ENCODE measurements around the gene ZNF791.
"Not testable (repeated sequence)": the region's sequence is repeated elsewhere in the genome, so short reads cannot be mapped to it uniquely, and the experiment has no call there.

ZNF791 gene

DNA sequence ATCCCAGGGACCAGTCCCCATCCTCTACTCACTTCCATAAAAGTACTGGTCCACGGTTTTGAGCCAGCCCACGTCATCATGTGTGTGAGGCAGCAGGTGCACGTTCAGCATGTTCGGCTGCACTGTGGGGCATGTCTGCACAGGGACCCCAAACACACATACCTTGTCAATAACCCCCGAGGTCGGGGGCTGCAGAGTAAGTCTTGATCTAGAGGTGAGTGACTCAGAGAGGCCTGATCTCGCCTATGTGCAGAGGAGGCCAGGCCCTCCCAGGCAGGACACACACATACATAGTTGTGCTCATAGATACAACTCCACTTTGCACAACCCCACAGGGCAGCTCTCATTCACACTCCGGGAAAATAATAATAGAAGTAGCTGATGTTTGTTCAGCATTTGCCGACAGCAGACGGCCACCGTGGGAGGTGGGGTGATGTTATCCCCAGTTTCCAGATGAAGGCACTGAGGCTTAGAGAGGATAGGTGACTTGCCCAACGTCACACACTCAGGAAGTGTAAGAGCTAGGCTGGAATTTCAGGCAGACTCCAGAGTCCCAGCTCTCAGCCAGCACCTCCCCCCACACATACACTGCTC, 55.0 kb downstream of the ZNF791 start:
- DNase-seq, result no peak

DNA sequence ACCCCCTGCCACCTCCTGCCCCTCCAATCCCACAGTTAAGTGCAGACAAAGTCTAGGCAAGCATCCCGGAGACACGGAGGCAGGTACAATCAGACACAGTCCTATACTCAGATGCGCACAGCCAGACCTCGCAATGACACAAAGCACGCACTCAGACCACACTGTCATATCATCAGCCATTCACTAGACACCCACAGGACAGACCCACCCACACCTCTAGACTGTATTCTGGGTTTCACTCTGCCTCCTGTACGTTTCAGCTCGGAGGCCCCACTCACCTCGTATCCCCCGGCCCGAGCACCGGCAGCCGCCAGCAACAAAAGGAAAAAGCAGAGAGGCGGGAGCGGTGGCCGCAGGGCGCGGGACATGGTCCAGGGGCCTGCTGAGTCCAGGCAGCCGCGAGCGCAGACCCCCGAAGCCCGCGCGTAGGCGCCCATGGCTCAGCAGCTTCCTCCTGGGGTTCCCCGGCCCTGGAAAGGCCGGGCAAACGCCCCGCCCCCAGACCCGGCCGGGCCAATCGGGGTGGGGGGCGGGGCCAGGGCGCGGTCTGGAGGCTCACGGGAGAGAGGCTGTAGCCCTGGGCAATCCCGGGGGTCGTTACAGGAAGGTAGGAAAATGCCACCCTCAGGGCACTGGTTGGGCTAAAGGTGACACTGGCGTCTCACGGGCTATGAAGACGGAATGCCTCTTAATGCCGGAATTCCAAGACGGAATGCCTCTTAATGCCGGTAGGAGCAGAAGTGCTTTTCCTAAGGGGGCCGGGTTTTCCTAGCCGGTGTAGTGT, 55.7 kb downstream of the ZNF791 start, which contains the start of the genes MAN2B1 and WDR83:
TSS of gene MAN2B1 (minus strand) at position 478 of the 784 bp plus-strand sequence. CDS start at position 437, 41 bp downstream.
TSS of gene WDR83 (plus strand) at position 543 of the 784 bp plus-strand sequence. CDS start 2,984 bp downstream, outside the sequence.
- peak in 56 of 58 donors; percentile 15 to 77 (median 56) for DNase-seq

DNA sequence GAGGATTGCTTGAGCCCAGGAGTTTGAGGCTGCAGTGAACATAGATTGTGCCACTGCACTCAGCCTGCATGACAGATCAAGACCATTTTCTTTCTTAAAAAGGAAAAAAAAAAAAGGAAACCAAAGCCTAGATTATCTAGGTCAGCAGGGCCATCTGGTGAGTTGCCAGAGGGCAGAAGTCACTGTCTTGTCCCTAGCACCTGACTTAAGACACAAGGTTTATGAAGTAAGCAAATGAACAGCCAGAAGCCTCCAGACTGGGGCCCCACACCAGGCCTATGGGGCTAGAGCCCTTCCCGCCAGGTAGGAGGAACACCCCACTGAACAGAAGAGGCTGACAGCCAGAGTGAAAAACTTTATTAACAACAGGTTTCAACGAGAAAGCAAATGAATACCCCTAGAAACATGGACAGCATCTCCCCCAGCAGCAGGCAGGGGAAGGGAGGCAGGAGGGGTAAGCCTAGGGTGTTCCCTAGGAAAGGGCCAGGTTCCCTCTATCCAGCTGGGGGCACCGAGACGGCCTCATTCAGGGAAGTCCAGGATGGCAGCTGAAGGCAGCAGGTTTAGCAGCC, 57.1 kb downstream of the ZNF791 start:
- DNase-seq, result no peak

DNA sequence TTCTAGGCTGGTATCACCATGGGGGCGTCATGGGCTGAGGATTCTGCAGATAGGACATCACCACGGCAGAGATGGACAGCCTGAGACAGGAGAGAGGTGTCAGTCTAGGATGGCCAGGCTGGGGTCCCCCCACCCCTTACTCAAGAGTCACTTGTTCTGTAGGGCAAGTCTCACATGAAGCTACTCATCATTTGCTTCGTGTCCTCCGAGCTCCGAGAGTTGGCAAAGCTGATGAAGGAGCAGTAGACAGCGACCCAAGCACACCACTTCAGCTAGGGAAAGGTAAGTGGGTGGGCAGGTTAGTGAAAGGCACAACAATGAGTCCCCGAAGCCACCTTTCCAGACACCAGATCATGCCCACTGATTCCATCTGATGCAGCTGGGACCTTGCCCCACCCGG, 57.6 kb downstream of the ZNF791 start:
- no peak for DNase-seq

DNA sequence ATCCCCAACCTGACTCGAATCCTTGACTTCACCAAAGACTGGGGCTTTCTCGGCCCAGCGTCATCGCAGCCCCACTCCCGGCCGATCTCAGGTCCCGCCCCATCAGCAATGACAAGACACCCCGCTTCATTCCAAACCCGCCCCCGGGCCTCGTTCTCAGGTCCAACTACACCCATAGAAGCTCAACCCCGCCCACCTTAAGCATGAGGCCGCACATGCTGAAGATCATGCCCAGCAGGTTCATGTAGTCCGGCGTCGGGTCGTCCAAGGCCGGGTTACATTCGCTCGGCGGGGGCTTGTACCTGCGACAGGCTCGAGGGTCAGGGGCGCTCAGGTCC, 58.2 kb downstream of the ZNF791 start:
- peak in 33 of 58 donors; percentile 28 to 75 (median 65) for DNase-seq

DNA sequence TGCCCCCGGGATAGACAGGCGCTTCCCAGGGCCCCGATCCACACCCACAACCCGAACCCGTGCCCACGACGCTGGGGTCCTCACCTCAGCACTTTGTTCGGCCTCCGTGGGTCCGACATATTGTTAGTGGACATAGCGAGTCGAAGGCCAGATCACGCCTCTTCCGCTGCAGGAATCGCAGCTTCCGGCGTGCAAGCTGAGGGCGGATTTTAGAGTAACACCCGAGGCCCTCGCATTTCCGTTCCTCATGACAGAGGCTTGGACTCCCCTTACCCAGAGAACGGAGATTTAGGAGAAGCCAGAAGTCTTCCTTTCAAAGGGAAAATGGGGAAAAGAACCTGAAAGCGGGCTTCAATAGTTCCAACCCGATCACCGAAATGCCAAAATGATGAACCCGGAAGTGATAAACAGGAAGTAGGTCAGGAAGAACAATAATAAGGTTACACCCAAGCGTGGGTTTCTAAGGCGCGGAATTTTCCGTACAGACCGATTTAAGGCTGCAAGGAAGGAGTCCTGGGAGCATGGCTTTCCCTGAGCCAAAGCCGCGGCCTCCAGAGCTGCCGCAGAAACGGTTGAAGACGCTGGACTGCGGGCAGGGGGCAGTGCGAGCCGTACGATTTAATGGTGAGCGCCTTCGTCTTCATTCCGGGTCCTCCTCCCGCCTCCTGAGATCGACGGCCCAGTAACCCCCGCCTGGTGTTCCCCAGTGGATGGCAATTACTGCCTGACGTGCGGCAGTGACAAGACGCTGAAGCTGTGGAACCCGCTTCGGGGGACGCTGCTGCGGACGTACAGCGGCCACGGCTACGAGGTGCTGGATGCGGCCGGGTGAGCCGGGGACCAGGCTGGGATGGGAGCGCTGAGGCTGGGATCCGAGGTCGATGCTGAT, 58.8 kb downstream of the ZNF791 start:
- peak in 57 of 58 donors; percentile 36 to 90 (median 78) for DNase-seq

DNA sequence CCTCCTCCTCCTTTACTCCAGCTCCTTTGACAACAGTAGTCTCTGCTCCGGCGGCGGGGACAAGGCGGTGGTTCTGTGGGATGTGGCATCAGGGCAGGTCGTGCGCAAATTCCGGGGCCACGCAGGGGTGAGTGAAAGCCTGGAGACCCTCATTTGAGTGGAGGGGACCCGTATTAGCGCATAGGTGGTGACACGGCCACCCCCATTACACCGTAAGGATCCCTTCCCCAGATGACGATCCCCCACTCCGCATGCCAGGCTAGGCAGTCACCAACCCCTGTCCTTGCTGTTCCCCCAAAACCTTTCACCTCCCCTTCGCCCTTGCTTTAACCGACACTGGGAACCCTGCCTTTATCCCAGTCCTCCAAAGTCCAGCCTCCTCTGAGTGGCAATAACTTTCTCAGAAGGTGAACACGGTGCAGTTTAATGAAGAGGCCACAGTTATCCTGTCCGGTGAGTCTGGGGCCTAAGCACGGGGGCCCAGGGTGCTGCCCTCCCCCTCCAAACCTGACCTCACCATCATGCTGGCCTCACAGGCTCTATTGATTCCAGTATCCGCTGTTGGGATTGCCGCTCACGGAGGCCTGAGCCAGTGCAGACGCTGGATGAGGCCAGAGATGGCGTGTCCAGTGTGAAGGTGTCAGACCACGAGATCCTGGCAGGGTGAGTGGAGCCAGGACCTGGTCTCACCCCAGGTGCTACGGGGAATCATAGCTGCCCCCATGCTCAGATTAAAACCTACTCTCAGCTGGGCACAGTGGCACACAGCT, 59.6 kb downstream of the ZNF791 start:
- DNase-seq, result no peak

DNA sequence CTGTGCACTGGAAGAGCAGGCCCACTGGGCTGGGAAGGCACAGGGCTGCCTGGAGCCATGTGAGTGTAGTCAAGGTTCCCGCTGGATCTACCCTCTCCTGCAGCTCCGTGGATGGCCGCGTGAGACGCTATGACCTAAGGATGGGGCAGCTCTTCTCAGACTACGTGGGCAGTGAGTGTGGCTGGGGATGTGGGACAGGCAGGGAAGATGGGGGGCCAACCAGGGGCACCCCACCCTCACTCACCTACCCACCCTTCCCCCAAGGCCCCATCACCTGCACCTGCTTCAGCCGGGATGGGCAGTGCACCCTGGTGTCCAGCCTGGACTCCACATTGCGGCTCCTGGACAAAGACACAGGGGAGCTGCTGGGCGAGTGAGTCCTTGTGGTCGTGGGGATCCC, 62.0 kb downstream of the ZNF791 start:
- DNase-seq, result no peak

DNA sequence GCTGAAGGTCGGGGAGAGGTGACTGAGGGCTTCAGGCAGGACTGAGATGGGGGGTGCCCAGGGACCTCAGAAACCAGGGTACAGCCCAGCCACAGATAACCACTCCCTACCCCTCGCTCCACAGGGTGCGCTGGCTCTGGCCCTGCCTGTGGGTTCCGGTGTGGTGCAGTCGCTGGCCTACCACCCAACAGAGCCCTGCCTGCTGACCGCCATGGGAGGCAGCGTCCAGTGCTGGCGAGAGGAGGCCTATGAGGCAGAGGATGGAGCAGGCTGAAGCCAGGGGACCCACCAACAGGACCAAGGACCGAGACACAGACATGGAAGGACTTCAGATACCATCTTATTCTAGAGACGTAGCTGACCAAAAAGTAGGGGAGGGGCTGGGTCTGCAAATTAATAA, 64.7 kb downstream of the ZNF791 start:
- DNase-seq, result no peak

DNA sequence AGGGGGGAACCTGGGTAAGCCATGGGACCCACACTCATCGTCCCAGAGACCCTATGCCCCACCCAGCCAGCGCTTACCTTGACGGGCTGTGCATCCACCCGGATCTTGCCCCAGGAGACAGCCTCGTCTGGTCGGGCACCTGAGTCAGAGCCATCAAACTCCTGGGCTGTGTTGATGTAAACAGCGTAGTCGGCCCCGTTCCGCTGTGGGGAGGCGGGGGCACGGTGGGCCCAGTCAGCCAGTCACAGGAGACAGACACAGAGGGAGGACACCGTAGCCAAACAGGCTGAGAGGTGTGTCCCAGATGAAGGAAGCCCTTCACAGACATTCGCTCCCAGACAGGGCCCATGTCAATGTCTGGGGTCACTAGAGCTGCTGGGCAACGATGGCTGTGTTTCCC, 65.2 kb downstream of the ZNF791 start:
- no peak for DNase-seq

DNA sequence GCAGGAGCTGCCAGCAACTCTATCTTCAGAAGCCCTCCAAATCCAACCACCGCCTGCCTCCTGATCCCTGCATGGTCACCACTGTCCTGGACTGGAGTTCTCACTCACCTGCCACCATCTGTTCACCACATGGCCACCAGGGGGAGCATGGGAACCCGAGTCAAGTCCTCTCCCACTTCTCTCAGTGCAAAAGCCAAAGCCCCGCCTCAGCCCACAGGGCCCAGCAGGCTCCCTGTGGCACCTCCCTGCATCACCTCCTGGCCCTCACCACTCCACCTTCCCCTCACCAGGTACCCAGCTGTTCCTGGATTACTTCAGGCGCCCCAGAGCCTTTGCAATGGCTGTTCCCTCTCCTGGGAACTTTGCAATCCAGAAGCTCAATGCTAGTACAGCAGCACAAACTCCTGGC, 65.7 kb downstream of the ZNF791 start:
- peak in 55 of 58 donors; percentile 2 to 86 (median 44) for DNase-seq

DNA sequence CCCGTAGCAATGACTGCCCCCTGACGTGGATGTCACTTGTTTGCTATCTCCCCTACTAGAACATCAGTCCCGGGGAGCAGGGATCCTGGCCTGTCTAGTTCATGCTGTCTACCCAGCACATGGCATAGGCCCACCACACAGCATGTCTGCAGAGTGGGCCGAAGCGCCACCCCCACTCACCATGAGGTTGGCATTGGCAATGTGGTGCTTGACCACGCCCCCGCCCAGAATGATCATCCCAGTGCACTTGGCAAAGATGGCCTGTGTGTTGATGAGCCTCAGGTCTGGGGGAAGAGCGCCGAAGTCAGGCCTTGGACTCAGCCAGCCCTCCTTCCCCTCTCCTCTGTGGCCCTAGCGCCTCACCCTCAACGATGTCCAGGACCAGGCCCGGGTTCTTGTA, 66.2 kb downstream of the ZNF791 start:
- DNase-seq, result no peak

DNA sequence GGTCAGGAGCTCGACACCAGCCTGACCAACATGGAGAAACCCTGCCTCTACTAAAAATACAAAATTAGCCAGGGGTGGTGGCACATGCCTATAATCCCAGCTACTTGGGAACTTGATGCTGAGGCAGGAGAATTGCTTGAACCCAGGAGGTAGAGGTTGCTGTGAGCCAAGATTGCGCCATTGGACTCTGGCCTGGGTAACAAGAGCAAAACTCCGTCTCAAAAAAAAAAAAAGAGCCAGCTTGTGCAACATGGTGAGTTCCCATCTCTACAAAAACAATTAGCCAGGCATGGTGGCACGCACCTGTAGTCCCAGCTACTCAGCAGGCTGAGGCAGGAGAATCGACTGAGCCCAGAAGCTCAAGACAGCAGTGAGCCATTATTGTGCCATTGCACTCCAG, 67.3 kb downstream of the ZNF791 start:
- not testable (repeated sequence) for DNase-seq

DNA sequence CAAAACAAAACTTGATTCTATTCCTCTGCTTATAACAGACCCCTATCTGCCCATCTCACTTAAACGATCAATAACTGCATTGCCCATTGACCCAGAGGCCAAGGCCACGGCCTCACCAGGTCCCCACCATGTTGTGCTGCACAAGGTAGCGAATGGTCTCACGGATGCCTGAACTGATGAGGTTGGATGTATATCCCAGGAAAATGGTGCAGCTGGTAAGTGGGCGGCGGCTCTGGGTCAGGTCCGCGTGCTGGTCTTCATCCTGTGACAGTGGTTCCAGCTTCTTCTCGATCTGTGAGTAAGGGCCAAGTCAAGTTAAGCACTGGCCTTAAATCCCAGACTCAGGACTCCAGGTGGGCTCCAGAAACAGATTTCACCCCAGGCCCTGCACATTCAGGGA, 69.3 kb downstream of the ZNF791 start:
- DNase-seq, result no peak

DNA sequence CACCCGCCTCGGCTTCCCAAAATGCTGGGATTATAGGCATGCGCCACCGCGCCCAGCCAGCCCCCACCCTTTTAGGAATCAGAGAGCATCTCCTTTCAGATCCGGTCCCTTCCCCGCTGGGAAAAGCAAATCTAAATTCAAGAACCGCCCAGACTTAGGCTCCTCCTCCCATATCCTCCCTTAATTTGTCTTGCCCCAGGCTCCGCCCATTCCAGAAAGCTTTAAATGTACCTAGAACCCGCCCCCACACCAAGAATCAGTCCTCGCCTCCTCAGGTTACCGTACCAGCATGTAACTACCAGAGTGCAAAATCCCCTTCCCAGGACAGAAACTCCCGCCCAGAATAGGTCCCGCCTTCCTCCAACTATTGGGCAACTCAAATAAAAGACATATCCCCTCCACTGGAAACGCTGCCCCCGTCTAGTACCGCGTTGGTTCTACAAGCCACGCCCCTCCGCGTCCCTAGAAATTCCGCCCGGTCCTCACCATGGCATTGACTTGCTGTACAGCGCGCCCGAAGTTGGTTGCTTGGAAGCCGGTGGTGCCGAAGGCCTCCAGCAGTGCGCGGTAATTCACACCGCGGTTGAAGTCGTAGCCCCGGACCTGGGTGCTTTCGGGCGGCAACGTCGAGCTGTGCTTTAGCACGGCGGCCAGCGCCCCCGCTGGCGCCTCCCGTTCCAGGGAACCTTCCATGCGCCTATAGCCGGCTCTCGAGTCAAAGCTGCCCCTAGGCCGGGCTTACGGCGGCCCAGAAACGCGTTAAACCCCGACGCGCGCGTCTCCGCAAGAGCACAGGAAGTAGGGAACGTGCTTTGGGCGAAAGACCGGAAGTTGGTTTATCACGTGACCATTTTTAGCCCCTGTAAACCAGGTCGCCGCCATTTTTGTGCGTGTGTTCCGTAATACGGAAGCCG, 70.6 kb downstream of the ZNF791 start, which contains the start of gene DHPS:
TSS of gene DHPS (minus strand) at position 807 of the 914 bp plus-strand sequence. CDS start at position 693, 114 bp downstream.
- peak; percentile 40 to 95 (median 82) for DNase-seq

Data from anterior cingulate cortex (tissue), 58 donors.